Osteoblast (primary cell): ENCODE measurements around the gene BIN1. TPM values are rescaled to one million over a fixed set of nuclear protein-coding genes. Genes with fewer than 3 reads are reported as not detected.

Experiments
- DNase-seq: peaks from one replicate; pipeline ENCODE4 v3.0.0; 2011; ENCODE audit warnings: low spot score, mixed read lengths; ENCODE audit not compliant: insufficient read length; ENCODE audit errors: missing footprints
- H2AFZ ChIP-seq: 2 replicates; pipeline ENCODE4 v1.6.0; 2011; ENCODE audit warnings: mild to moderate bottlenecking, low read length
- H3K27ac ChIP-seq: 2 replicates; pipeline ENCODE4 v1.5.1; 2011; ENCODE audit warnings: mild to moderate bottlenecking, low read depth, low read length, moderate library complexity
- H3K27me3 ChIP-seq: 2 replicates; pipeline ENCODE4 v1.6.0; 2012; ENCODE audit warnings: mild to moderate bottlenecking, control low read depth, inconsistent platforms, low read length, moderate library complexity; ENCODE audit not compliant: insufficient read depth
- H3K36me3 ChIP-seq: 2 replicates; pipeline ENCODE4 v1.5.1; 2011; ENCODE audit warnings: mild to moderate bottlenecking, low read length, control low read depth, moderate library complexity; ENCODE audit not compliant: insufficient read depth
- H3K4me1 ChIP-seq: 2 replicates; pipeline ENCODE4 v1.5.1; 2011; ENCODE audit warnings: mild to moderate bottlenecking, low read length, control low read depth, moderate library complexity; ENCODE audit not compliant: insufficient read depth
- H3K4me2 ChIP-seq: 2 replicates; pipeline ENCODE4 v1.6.0; 2011; ENCODE audit warnings: mild to moderate bottlenecking, low read length; ENCODE audit not compliant: insufficient read depth
- H3K4me3 ChIP-seq: fragments of 200-600 bp; sonication (generic); 3 replicates; pipeline ENCODE4 v1.5.1; 2012; ENCODE audit warnings: mild to moderate bottlenecking, low read length, inconsistent platforms; ENCODE audit not compliant: insufficient read depth
- H3K79me2 ChIP-seq: 2 replicates; pipeline ENCODE4 v1.6.0; 2012; ENCODE audit warnings: mild to moderate bottlenecking, low read length, control low read depth, inconsistent platforms; ENCODE audit not compliant: insufficient read depth
- H3K9me3 ChIP-seq: 2 replicates; pipeline ENCODE4 v1.5.1; 2011; ENCODE audit warnings: low read depth, low read length, control low read depth
- H4K20me1 ChIP-seq: 2 replicates; pipeline ENCODE4 v1.6.0; 2012; ENCODE audit warnings: mild to moderate bottlenecking, low read length, control low read depth; ENCODE audit not compliant: insufficient read depth
- total RNA-seq: library from RNA; depleted of rRNA; stranded (reverse); fragments of >200 nt; gene quantifications from 2 replicates; pipeline ENCODE4 v1.2.3, GENCODE V29; 2012
- TF ChIP-seq, protein P1 (sequence below): IDR thresholded peaks from 2 replicates; pipeline ENCODE4 v1.5.1; 2011; ENCODE audit warnings: mild to moderate bottlenecking, low read depth, low read length, moderate library complexity; ENCODE audit errors: extremely low read depth

Gene BIN1
- total RNA-seq, 1 donor: 85.4 TPM

DNA sequence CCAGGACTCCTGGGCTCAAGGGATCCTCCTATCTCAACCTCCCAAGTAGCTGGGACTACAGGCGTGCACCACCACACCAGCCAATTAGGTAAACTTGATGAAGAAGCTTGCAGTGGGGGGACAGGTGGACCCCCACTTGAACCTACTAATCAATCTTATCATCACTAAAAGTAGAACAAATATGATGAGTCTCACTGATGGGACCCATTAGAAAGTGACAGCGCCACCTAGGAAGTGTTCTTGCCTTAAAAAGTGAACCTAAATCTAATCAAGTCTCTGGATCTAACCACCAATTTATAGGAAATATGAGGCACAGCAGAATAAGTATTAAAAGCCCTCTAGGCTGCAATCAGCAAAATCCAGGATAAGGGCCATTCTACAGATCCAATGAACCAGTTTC is 79.2 kb downstream of the BIN1 start:
- no peak overlapping the region for H2AFZ ChIP-seq
- no peak overlapping the region for H3K27ac ChIP-seq
- peaks cover 2% of the 10 kb centered on the region for H3K27me3 ChIP-seq
- TF ChIP-seq, protein P1, sequence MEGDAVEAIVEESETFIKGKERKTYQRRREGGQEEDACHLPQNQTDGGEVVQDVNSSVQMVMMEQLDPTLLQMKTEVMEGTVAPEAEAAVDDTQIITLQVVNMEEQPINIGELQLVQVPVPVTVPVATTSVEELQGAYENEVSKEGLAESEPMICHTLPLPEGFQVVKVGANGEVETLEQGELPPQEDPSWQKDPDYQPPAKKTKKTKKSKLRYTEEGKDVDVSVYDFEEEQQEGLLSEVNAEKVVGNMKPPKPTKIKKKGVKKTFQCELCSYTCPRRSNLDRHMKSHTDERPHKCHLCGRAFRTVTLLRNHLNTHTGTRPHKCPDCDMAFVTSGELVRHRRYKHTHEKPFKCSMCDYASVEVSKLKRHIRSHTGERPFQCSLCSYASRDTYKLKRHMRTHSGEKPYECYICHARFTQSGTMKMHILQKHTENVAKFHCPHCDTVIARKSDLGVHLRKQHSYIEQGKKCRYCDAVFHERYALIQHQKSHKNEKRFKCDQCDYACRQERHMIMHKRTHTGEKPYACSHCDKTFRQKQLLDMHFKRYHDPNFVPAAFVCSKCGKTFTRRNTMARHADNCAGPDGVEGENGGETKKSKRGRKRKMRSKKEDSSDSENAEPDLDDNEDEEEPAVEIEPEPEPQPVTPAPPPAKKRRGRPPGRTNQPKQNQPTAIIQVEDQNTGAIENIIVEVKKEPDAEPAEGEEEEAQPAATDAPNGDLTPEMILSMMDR: peak; percentile 17
- no peak for DNase-seq
- H3K79me2 ChIP-seq: no peaks in the 10 kb centered on the region
- H3K4me2 ChIP-seq: no peak overlapping the region
- H4K20me1 ChIP-seq: no peaks in the 10 kb centered on the region
- H3K36me3 ChIP-seq: no peaks in the 10 kb centered on the region
- H3K4me3 ChIP-seq: no peak overlapping the region
- H3K9me3 ChIP-seq: no peaks in the 10 kb centered on the region
- peaks cover 9% of the 10 kb centered on the region for H3K4me1 ChIP-seq

DNA sequence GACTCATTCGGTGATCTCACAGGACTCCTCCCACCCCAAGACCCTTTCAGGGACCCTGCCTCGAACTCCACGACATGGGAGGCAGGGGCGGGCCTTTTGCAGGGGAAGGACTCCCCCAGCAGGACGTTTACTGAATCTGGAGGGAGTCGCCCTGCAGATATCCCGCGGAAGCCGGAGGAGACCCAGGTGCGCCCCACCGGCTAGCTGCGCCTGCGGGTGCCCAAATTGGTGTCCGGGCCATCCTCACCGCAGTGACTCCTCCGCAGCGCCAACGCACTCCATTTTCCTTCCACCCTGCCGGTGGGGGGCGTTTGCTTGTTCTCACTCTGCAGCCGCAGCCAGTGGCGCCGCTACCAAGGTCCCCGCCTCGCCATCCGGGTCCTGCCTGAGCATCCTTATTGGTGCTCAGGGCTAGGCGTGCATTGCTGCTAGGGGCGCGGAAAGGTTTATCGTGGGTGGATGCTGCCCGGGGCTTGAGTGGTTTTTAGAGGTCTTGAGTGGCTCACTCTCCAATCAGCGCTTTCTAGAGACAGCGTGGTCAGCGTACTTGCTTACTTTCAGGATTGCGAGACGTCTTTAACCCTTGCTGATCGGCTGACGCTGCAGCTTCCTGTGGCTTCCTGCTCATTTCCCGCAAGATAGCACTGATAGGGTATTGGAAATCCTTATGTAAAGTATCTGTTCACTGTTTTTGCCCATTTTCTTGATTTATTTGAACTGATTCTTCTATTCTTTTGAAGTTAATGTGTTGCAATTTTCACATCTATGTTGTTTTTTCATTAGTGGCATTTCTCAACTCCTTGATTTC is 81.4 kb downstream of the BIN1 start:
- Histone ChIP-seq H3K79me2 (no peaks in the 10 kb centered on the region), H4K20me1 (no peaks in the 10 kb centered on the region), H3K4me2 (peak overlapping the region; percentile 82), H3K4me1 (peaks cover 9% of the 10 kb centered on the region), H3K9me3 (no peaks in the 10 kb centered on the region), H3K4me3 (peak overlapping the region; percentile 70), H3K27ac (peak overlapping the region; percentile 28), H3K36me3 (no peaks in the 10 kb centered on the region), H2AFZ (peak overlapping the region; percentile 94), H3K27me3 (peaks cover 2% of the 10 kb centered on the region)
- peak; percentile 84 for DNase-seq
- TF ChIP-seq, protein P1: peak; percentile 40

DNA sequence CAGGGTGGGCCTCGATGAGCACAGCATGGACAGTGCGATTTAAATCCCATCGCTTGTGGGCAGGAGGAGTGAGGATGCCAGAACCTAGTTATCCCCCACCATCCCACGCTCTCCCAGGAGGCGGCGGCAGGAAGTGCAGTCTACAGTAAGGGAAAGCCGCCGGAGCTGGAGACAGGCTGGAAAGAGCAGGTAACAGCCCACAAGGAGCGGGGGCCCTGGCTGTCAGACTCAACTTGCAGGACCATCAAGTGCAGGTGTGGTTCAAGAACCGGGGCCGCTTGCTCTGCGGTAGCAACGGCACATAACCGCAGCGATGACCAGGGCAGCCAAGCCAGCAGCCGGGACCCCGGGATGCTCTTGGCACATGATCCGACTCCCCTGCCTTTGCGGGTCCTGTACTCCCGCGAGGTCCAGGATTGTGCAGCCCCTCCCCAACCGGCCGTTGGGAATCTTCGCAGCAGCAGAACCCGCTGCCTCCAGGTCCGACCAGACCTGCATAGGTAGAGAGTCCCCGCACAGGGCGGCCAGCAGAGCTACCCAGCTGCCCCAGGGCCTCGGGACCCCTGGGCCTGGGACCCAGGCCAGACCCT is 82.1 kb downstream of the BIN1 start:
- peak overlapping the region; percentile 70 for H3K4me3 ChIP-seq
- H3K4me1 ChIP-seq: peaks cover 9% of the 10 kb centered on the region
- no peaks in the 10 kb centered on the region for H3K36me3 ChIP-seq
- H3K4me2 ChIP-seq: peak overlapping the region; percentile 82
- H3K79me2 ChIP-seq: no peaks in the 10 kb centered on the region
- DNase-seq: peak; percentile 80
- H3K27me3 ChIP-seq: peaks cover under 1% of the 10 kb centered on the region
- no peaks in the 10 kb centered on the region for H3K9me3 ChIP-seq
- peak overlapping the region; percentile 94 for H2AFZ ChIP-seq
- TF ChIP-seq, protein P1: peak; percentile 33
- H4K20me1 ChIP-seq: no peaks in the 10 kb centered on the region
- peak overlapping the region; percentile 28 for H3K27ac ChIP-seq

DNA sequence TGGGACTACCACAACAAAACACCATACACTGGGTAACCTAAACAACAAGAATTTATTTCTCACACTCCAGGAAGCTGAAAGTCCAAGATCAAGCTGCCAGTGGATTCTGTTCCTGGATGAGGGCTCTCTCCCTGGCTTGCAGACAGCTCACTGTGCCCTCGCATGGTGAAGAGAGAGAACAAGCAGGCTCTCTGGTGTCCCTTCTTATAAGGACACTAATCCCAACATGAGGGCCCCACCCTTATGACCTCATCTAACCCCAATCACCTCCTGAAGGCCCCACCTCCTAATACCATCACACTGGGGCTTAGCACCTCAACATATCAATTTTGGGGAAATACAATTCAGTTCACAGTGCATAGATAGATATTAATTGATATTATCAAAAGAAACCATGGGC is 83.5 kb downstream of the BIN1 start:
- Histone ChIP-seq H3K9me3 (no peaks in the 10 kb centered on the region), H2AFZ (no peak overlapping the region), H4K20me1 (no peaks in the 10 kb centered on the region), H3K4me2 (no peak overlapping the region), H3K79me2 (no peaks in the 10 kb centered on the region), H3K27me3 (peaks cover 7% of the 10 kb centered on the region), H3K4me1 (peaks cover 9% of the 10 kb centered on the region), H3K27ac (no peak overlapping the region), H3K36me3 (no peaks in the 10 kb centered on the region), H3K4me3 (no peak overlapping the region)
- no peak for DNase-seq
- TF ChIP-seq, protein P1: no peak
